Omental fat pad (tissue), 4 donors: Measurements from ENCODE around the gene PRR15L. TPM values are rescaled to one million over a fixed set of nuclear protein-coding genes. Genes with fewer than 3 reads are reported as not detected.

Source experiments
- ATAC-seq: fragments of 150-250 bp; one replicate; pipeline ENCODE4 v1.9.1; 2016; ENCODE audit warnings: mild to moderate bottlenecking, moderate library complexity; ENCODE audit not compliant: low FRiP score
- DNase-seq: peaks from one replicate; pipeline ENCODE4 v3.0.0-alpha.2; 2019; ENCODE audit warnings: low spot score
- total RNA-seq, 4 donors: library from RNA; depleted of rRNA; stranded (reverse); fragments of >200 nt; gene quantifications; one replicate each; pipeline ENCODE4 v1.1.0, GENCODE V29; 2016
- TF ChIP-seq, protein P1 (sequence below), 3 donors: fragments of 450-650 bp; IDR thresholded peaks; one replicate each; pipeline ENCODE4 v1.5.1; 2016 to 2017; ENCODE audit warnings: antibody characterized with exemption in 3 of 3, mild to moderate bottlenecking in 3 of 3, moderate library complexity in 2 of 3

PRR15L gene
- total RNA-seq, 4 donors from 2014 or later = 2.4 to 6.6 TPM; not detected in 2

DNA sequence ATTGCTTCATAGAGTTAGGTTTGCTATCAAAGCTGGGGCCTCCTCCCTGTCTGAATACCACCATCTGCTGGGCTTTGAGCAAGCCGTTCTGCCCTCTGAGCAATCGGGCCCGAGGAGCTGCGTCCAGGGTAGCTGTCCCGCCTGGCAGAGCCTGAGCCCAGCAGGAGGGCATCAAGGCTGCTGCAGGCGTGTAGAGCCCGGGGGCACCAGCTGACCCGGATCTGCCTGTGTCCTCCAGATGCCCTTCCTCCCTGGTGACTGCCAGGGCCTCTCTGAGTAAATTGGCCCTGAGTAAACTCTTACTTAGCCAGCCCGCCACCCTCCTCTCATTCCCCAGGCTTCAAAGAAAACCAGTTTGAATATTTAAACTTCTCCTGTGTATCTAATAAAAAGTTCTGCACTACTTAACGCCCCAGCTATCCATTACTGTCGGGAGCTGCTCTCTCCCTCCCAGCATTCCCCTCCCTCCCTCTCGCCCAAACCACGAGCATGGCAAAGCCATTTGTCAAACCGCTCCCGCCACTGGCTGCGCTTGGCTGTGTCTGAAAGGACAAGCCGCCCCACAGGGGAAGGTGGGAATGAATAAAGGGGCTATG is 29.7 kb upstream of the PRR15L start:
- ATAC-seq (no peak), DNase-seq (no peak)
- TF ChIP-seq, protein P1, sequence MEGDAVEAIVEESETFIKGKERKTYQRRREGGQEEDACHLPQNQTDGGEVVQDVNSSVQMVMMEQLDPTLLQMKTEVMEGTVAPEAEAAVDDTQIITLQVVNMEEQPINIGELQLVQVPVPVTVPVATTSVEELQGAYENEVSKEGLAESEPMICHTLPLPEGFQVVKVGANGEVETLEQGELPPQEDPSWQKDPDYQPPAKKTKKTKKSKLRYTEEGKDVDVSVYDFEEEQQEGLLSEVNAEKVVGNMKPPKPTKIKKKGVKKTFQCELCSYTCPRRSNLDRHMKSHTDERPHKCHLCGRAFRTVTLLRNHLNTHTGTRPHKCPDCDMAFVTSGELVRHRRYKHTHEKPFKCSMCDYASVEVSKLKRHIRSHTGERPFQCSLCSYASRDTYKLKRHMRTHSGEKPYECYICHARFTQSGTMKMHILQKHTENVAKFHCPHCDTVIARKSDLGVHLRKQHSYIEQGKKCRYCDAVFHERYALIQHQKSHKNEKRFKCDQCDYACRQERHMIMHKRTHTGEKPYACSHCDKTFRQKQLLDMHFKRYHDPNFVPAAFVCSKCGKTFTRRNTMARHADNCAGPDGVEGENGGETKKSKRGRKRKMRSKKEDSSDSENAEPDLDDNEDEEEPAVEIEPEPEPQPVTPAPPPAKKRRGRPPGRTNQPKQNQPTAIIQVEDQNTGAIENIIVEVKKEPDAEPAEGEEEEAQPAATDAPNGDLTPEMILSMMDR (IDR thresholded peaks at IDR 0.05) = no peak

DNA sequence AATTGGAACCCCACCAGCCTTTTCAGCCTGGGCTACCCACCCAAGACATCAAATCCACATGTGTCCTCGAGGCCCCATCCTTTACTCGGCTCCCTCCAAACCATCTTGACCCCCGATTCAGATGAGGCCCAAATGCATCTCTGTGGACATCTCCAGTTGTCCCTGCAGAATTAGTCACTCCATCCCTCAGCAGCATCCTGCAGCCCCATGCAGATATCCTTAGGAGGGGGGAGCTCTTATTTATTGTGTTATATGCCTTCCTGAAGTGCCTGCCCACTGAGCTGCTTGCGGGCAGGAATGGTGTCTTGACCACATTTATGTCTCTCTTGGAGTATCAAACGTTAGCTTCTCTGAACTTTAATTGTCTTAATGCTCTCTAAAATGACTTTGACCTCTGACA is 28.8 kb upstream of the PRR15L start:
- DNase-seq (no peak), ATAC-seq (no peak)
- TF ChIP-seq, protein P1 (IDR thresholded peaks at IDR 0.05) = no peak

GRCh38 chr17:47983492-47984223 is 26.0 kb upstream of the PRR15L start:
- DNase-seq (no peak), ATAC-seq (peak; percentile 66)
- TF ChIP-seq, protein P1 (IDR thresholded peaks at IDR 0.05) = no peak

GRCh38 chr17:47982645-47983390 is 25.1 kb upstream of the PRR15L start:
- ATAC-seq = no peak
- no peak for DNase-seq
- TF ChIP-seq, protein P1 (IDR thresholded peaks at IDR 0.05) = no peak

- DNase-seq (no peak), ATAC-seq (no peak)
- TF ChIP-seq, protein P1 (IDR thresholded peaks at IDR 0.05) = no peak
Measured at GRCh38 chr17:47982091-47982617, 24.5 kb upstream of the PRR15L start.

- TF ChIP-seq, protein P1 (IDR thresholded peaks at IDR 0.05) = no peak
- DNase-seq (no peak), ATAC-seq (no peak)
Measured at GRCh38 chr17:47981462-47981861, 23.8 kb upstream of the PRR15L start.
